H1 (cell line): ENCODE results near the gene AVPR2. TPM values are rescaled to one million over a fixed set of nuclear protein-coding genes. Genes with fewer than 3 reads are reported as not detected.

Experiments
- NRF1 ChIP-seq: IDR thresholded peaks from 2 replicates; pipeline ENCODE4 v1.6.1; 2011; ENCODE audit warnings: mild to moderate bottlenecking, low read depth, low read length, improper control_type of control experiment
- RXRA ChIP-seq: IDR thresholded peaks from 2 replicates; pipeline ENCODE4 v1.6.1; 2011; ENCODE audit warnings: low read depth, mild to moderate bottlenecking, low read length, moderate library complexity; ENCODE audit not compliant: insufficient read depth
- polyA plus RNA-seq, 7 experiments: library from polyadenylated mRNA; depleted of rRNA in 3 of 7; stranded (reverse) in 5 of 7; unstranded in 2 of 7; fragments of >200 nt in 5 of 7; fragments of 200-250 nt in 2 of 7; gene quantifications; 1 replicate in 5 of 7; 2 replicates in 1 of 7; 4 replicates in 1 of 7; pipeline versions ENCODE4 v1.2.1 to v1.2.3, GENCODE V29; 2011 to 2013; ENCODE audit warnings: missing spikeins in 2 of 7, mixed read lengths in 2 of 7
- total RNA-seq: library from RNA; stranded (reverse); fragmentation: NEBNext Ultra II Directional; extraction: Animal tissue kit (Norgen Biotek cat#: 25700); gene quantifications from 2 replicates; pipeline ENCODE4 v1.2.1, GENCODE V29; 2021
- TF ChIP-seq, protein P1 (sequence below): IDR thresholded peaks from 2 replicates; pipeline ENCODE4 v1.6.1; 2012; ENCODE audit warnings: inconsistent platforms

Gene AVPR2
- total and polyA plus RNA-seq, 2 of the 8 experiments (the other 6 are each of a cell fraction or from before 2014, with no cell fraction given) = 0.09 TPM; not detected in 1

DNA sequence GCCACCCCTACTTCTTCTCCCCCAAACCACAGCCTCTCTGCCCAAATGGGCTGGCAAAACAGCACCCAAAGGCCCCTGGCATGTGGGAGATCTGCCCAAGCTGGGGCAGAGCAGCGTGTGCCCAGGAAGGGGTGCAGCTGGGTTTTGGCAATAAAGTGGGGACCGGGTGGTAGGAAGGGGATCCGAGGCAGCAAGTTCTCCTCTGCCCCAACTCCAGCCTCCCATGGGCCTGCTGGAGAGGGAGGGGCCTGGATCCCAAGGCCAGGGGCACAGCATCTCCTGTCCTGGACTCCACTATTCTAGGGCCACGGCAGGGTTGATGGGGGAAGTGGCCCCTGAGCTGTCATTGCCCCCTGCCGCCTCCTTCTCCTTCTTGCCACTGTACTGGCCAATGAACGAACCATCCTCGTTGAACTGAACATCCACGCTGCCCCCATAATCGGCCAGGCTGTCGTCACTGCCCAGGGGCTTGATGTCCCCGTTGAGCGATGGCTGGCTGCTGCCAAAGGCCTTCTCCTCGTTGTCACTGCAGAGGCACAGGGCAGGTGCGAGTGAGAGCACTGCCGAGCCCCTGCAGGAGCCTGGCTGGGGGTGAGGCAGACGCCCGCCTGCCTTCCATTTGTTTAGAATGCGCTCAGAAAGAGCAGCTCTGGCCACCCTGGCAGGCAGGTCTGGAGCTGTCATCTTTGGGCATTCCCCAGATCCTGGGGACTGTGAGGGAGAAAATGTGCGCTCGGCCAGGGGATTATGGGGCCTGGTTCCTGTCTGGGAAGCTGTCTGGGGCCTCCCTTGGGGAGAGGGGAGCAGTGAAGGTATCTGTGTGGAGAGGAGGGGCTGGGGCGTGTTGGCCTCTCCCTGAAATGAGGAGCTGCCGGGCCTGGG lies 41.9 kb upstream of the AVPR2 start (continued):
- TF ChIP-seq, protein P1, sequence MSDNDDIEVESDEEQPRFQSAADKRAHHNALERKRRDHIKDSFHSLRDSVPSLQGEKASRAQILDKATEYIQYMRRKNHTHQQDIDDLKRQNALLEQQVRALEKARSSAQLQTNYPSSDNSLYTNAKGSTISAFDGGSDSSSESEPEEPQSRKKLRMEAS = no peak
- TF ChIP-seq NRF1 = no peak
- no peak for TF ChIP-seq RXRA
